HepG2 (cell line): Measurements from ENCODE around the gene CD6. TPM values are rescaled to one million over a fixed set of nuclear protein-coding genes. Genes with fewer than 3 reads are reported as not detected.

Experiments used
- ATAC-seq: fragments of 200-7000 bp; cut with Tn5 transposase; 3 replicates; pipeline ENCODE4 v1.9.1; 2020; ENCODE audit warnings: mild to moderate bottlenecking, moderate library complexity
- BruUV-seq: library from RNA; stranded (reverse); fragments of 400-500 nt; replicated peaks from 2 replicates; lab custom pipeline; 2021; lab: Mats Ljungman, UMichigan
- CTCF ChIA-PET: fragments of 300-600 bp; formaldehyde crosslinking; extraction: SDS; loops from one replicate; lab custom pipeline; 2021; ENCODE audit warnings: low total read pairs, inconsistent platforms, low intra/inter-chr PET ratio; lab: Yijun Ruan, JAX
- POLR2A ChIA-PET: fragments of 350-600 bp; sonication (Branson Sonifier 250); formaldehyde crosslinking; loops from one replicate; lab custom pipeline; 2020; ENCODE audit warnings: antibody characterized with exemption, inconsistent platforms; lab: Yijun Ruan, JAX
- DNase-seq: peaks from one replicate; pipeline ENCODE4 v3.0.0-alpha.2; 2015; ENCODE audit warnings: low spot score
- FAIRE-seq: peaks from 3 replicates; lab custom pipeline; 2011; peaks lifted over from hg19 to GRCh38; lab: Jason Lieb, UNC
- H2AFZ ChIP-seq: one replicate; pipeline ENCODE4 v1.6.1; 2011; ENCODE audit warnings: low read length, inconsistent platforms
- H3K27ac ChIP-seq: fragments of 300-600 bp; 3 replicates; pipeline ENCODE4 v1.8.0; 2011; ENCODE audit warnings: mixed run types, mild to moderate bottlenecking, mixed read lengths, low read length, inconsistent platforms; ENCODE audit not compliant: insufficient read depth; ENCODE audit errors: extremely low read length
- H3K27me3 ChIP-seq, 2 experiments: fragments of 200-600 bp in 1 of 2; 2 replicates in 1 of 2; 3 replicates in 1 of 2; pipeline versions ENCODE4 v1.6.0 to v1.8.0; 2011; ENCODE audit warnings: low read length in 2 of 2, mild to moderate bottlenecking in 2 of 2, moderate library complexity in 2 of 2, inconsistent platforms in 1 of 2; ENCODE audit not compliant: insufficient read depth in 2 of 2, control insufficient read depth in 1 of 2
- H3K36me3 ChIP-seq, 2 experiments: fragments of 200-600 bp in 1 of 2; replicated peaks in 1 of 2; 2 replicates in 1 of 2; 3 replicates in 1 of 2; pipeline versions ENCODE4 v1.5.1 to v1.8.0; 2011; ENCODE audit warnings: low read length in 2 of 2, inconsistent platforms in 1 of 2; ENCODE audit not compliant: insufficient read depth in 2 of 2, control insufficient read depth in 1 of 2
- H3K4me1 ChIP-seq: 2 replicates; pipeline ENCODE4 v1.5.1; 2012; ENCODE audit warnings: low read length, inconsistent platforms; ENCODE audit not compliant: insufficient read depth
- H3K4me2 ChIP-seq: 2 replicates; pipeline ENCODE4 v1.6.0; 2011; ENCODE audit warnings: low read depth, low read length, inconsistent platforms
- H3K4me3 ChIP-seq, 3 experiments: fragments of 200-600 bp in 1 of 3; sonication (generic), shearing (Covaris generic) in 1 of 3; replicated peaks in 1 of 3; 2 replicates each; pipeline ENCODE4 v1.5.1; 2011 to 2016; ENCODE audit warnings: low read length in 3 of 3, inconsistent platforms in 2 of 3, low read depth in 2 of 3, mild to moderate bottlenecking in 2 of 3, control low read depth in 1 of 3, mixed read lengths in 1 of 3; ENCODE audit not compliant: insufficient read depth in 1 of 3
- H3K79me2 ChIP-seq: one replicate; pipeline ENCODE4 v1.6.1; 2011; ENCODE audit warnings: low read length, inconsistent platforms; ENCODE audit not compliant: insufficient read depth
- H3K9ac ChIP-seq: 2 replicates; pipeline ENCODE4 v1.6.0; 2011; ENCODE audit warnings: mild to moderate bottlenecking, low read depth, low read length, inconsistent platforms; ENCODE audit not compliant: insufficient read depth
- H3K9me3 ChIP-seq: 2 replicates; pipeline ENCODE4 v1.5.1; 2012; ENCODE audit warnings: mild to moderate bottlenecking, low read length
- H4K20me1 ChIP-seq: 2 replicates; pipeline ENCODE4 v1.6.0; 2011; ENCODE audit warnings: inconsistent platforms, mild to moderate bottlenecking, low read length, moderate library complexity; ENCODE audit not compliant: insufficient read depth
- CCAR2 ChIP-seq: fragments of 200-400 bp; formaldehyde crosslinking; optimal IDR thresholded peaks from 2 replicates; pipeline ENCODE3; 2018; ENCODE audit warnings: low read depth, mild to moderate bottlenecking, low read length, moderate library complexity
- FOXK1 ChIP-seq: sonication (generic); formaldehyde crosslinking; IDR thresholded peaks from 2 replicates; pipeline ENCODE4 v1.4.0; 2020; ENCODE audit warnings: low read depth, missing genetic modification reagents, borderline replicate concordance
- FOXP4 ChIP-seq: sonication (generic); formaldehyde crosslinking; IDR thresholded peaks from 2 replicates; pipeline ENCODE4 v1.4.0; 2020; ENCODE audit warnings: missing genetic modification reagents
- NFRKB ChIP-seq: fragments of 450-650 bp; IDR thresholded peaks from 2 replicates; pipeline ENCODE4 v1.6.1; 2017
- NRL ChIP-seq: sonication (generic); formaldehyde crosslinking; IDR thresholded peaks from 2 replicates; pipeline ENCODE4 v1.5.0; 2020; ENCODE audit warnings: missing genetic modification reagents, mild to moderate bottlenecking, moderate library complexity, borderline replicate concordance
- PRDM4 ChIP-seq: sonication (generic); formaldehyde crosslinking; IDR thresholded peaks from 2 replicates; pipeline ENCODE4 v1.9.0; 2021; ENCODE audit warnings: missing genetic modification reagents, borderline replicate concordance
- RBM22 ChIP-seq: fragments of 200-400 bp; formaldehyde crosslinking; optimal IDR thresholded peaks from 2 replicates; pipeline ENCODE3; 2017; ENCODE audit warnings: mild to moderate bottlenecking, low read length, moderate library complexity
- RFX3 ChIP-seq: IDR thresholded peaks from 2 replicates; pipeline ENCODE4 v1.6.1; 2016; ENCODE audit warnings: missing biosample characterization, missing genetic modification reagents
- RFX5 ChIP-seq: IDR thresholded peaks from 2 replicates; pipeline ENCODE4 v1.6.1; 2011; ENCODE audit warnings: low read depth, low read length, improper control_type of control experiment
- RXRB ChIP-seq: IDR thresholded peaks from 2 replicates; pipeline ENCODE4 v1.6.1; 2016; ENCODE audit warnings: borderline replicate concordance, missing genetic modification reagents, missing compliant biosample characterization
- SAFB2 ChIP-seq: sonication (generic); formaldehyde crosslinking; IDR thresholded peaks from 2 replicates; pipeline ENCODE4 v1.5.1; 2020; ENCODE audit warnings: missing genetic modification reagents, low read depth, mild to moderate bottlenecking, borderline replicate concordance
- ZBTB44 ChIP-seq: sonication (generic); formaldehyde crosslinking; IDR thresholded peaks from 2 replicates; pipeline ENCODE4 v1.4.0; 2020; ENCODE audit warnings: missing genetic modification reagents
- ZNF598 ChIP-seq: sonication (generic); formaldehyde crosslinking; IDR thresholded peaks from 2 replicates; pipeline ENCODE4 v1.5.1; 2020; ENCODE audit warnings: mild to moderate bottlenecking, missing genetic modification reagents, borderline replicate concordance
- WGBS: methylation state at CpG from one replicate; pipeline ENCODE4 v1.1.6; 2017; ENCODE audit warnings: low lambda C conversion rate; 5-methylcytosine and 5-hydroxymethylcytosine counted together
- in situ Hi-C: cut with HindIII; loops from 2 replicates; pipeline ENCODE4 v1.10.0; 2017; ENCODE audit warnings: low pct_unique_long_range_greater_than_20kb; ENCODE audit not compliant: extremely low pct_ligation_motif_present
- intact Hi-C: fragments of 100-400 bp; cut with micrococcal nuclease; formaldehyde crosslinking; loops from one replicate; pipeline ENCODE4 v1.10.0; 2022; ENCODE audit not compliant: unreplicated experiment
- polyA plus RNA-seq, 8 experiments: library from polyadenylated mRNA; depleted of rRNA in 3 of 8; stranded (reverse) in 7 of 8; unstranded in 1 of 8; fragments of >200 nt; fragmentation: Illumina TruSeq in 4 of 8; extraction: Trizol in 4 of 8; gene quantifications; 2 replicates each; pipeline versions ENCODE4 v1.2.1 to v1.2.3, GENCODE V29; 2011 to 2016; ENCODE audit warnings: low read depth in 4 of 8, missing spikeins in 1 of 8, mixed read lengths in 1 of 8; ENCODE audit not compliant: insufficient read depth in 1 of 8
- total RNA-seq, 5 experiments: library from RNA; depleted of rRNA; stranded (reverse); fragments of >200 nt; fragmentation: Illumina TruSeq; extraction: Trizol; gene quantifications; 2 replicates each; pipeline ENCODE4 v1.2.3, GENCODE V29; 2016; ENCODE audit warnings: low read depth in 1 of 5

The CD6 gene
- total and polyA plus RNA-seq, 2 of the 13 experiments (the other 11 are each of a cell fraction or from before 2014, with no cell fraction given), result not detected

DNA sequence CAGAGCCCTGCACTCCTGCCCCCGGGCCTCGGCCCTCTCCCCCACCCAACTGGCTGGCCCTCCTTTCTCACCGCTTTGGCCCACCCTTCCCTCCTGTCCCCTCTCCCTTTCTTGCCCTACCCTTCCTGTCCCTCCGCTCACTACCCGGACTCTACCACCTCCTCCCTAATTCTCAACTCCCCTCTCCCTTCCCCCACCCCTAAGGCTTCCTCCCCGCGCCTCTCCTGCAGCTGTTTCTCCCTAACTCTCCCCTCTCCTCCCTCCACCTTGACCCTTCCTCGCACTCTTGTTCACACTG is 19.9 kb upstream of the CD6 start:
- Histone ChIP-seq H3K9me3 (no peaks in the 10 kb centered on the region), H4K20me1 (no peaks in the 10 kb centered on the region), H3K36me3 (no peaks in the 10 kb centered on the region), H2AFZ (no peak overlapping the region), H3K4me3 (peak overlapping the region in 2 of 3 experiments; percentile 57 to 81; a peak in 1 of 6 replicates), H3K9ac (no peak overlapping the region), H3K4me2 (peak overlapping the region; percentile 86), H3K79me2 (no peaks in the 10 kb centered on the region), H3K27ac (no peak overlapping the region), H3K27me3 (peaks cover 0 to 15% of the 10 kb centered on the region in 2 experiments; a peak in 2 of 5 replicates), H3K4me1 (no peaks in the 10 kb centered on the region)
- POLR2A ChIA-PET, result no interaction called here
- FAIRE-seq (no peak), ATAC-seq (no peak), DNase-seq (no peak)
- TF ChIP-seq RFX3 (no peak), RFX5 (no peak), NRL (CRISPR knock-in tag) (no peak), RXRB (CRISPR knock-in tag) (no peak), FOXK1 (no peak), ZNF598 (CRISPR knock-in tag) (no peak), SAFB2 (CRISPR knock-in tag) (no peak), FOXP4 (CRISPR knock-in tag) (no peak), RBM22 (no peak), PRDM4 (CRISPR knock-in tag) (no peak), CCAR2 (no peak), ZBTB44 (no peak), NFRKB (no peak)
- in situ Hi-C loops, result no loop called here
- 79% methylated on average over 8 of the region's 8 CpGs for WGBS
- intact Hi-C loops, result no loop called here
- CTCF ChIA-PET, result no interaction called here
- BruUV-seq, result no TSS peak
